Panc1 (cell line): ENCODE measurements around the gene EIF4G3. TPM values are rescaled to one million over a fixed set of nuclear protein-coding genes. Genes with fewer than 3 reads are reported as not detected.
"Not testable (repeated sequence)": the region's sequence is repeated elsewhere in the genome, so short reads cannot be mapped to it uniquely, and the experiment has no call there.

Source experiments
- ATAC-seq: fragments of 200-7000 bp; cut with Tn5 transposase; 2 replicates; pipeline ENCODE4 v1.9.1; 2020; ENCODE audit warnings: mild to moderate bottlenecking, moderate library complexity
- BruUV-seq: library from RNA; stranded (reverse); fragments of 400-500 nt; replicated peaks from 2 replicates; lab custom pipeline; 2021; lab: Mats Ljungman, UMichigan
- CTCF ChIA-PET: fragments of 300-600 bp; sonication (Branson Sonifier 250); formaldehyde crosslinking; loops from one replicate; lab custom pipeline; 2022; ENCODE audit warnings: antibody characterized with exemption; lab: Charles Lee
- POLR2A ChIA-PET: fragments of 300-600 bp; sonication (Branson Sonifier 250); formaldehyde crosslinking; loops from one replicate; lab custom pipeline; 2022; ENCODE audit warnings: antibody characterized with exemption; lab: Charles Lee
- DNase-seq: peaks from one replicate; pipeline ENCODE4 v3.0.0-alpha.2; 2010; ENCODE audit warnings: low read depth, low spot score
- H3K27ac ChIP-seq: 2 replicates; pipeline ENCODE4 v1.5.1; 2011; ENCODE audit warnings: mild to moderate bottlenecking, low read length, inconsistent platforms
- H3K27me3 ChIP-seq: fragments of 200-500 bp; sonication (Bioruptor generic); 2 replicates; pipeline ENCODE4 v1.6.0; 2014; ENCODE audit warnings: low read length, inconsistent platforms; ENCODE audit not compliant: control insufficient read depth, insufficient read depth
- H3K36me3 ChIP-seq: fragments of 200-500 bp; sonication (Bioruptor generic); 2 replicates; pipeline ENCODE4 v1.5.1; 2014; ENCODE audit warnings: inconsistent platforms, mild to moderate bottlenecking, low read length, moderate library complexity; ENCODE audit not compliant: control insufficient read depth, insufficient read depth
- H3K4me1 ChIP-seq: 2 replicates; pipeline ENCODE4 v1.5.1; 2011; ENCODE audit warnings: inconsistent platforms, mild to moderate bottlenecking, low read length, moderate library complexity; ENCODE audit not compliant: control insufficient read depth, insufficient read depth
- H3K4me3 ChIP-seq, 2 experiments: 2 replicates each; pipeline ENCODE4 v1.5.1; 2011 to 2012; ENCODE audit warnings: low read depth in 2 of 2, low read length in 2 of 2, mild to moderate bottlenecking in 2 of 2, inconsistent platforms in 1 of 2, moderate library complexity in 1 of 2
- H3K9me3 ChIP-seq: fragments of 200-500 bp; sonication (Bioruptor generic); 2 replicates; pipeline ENCODE4 v1.5.1; 2014; ENCODE audit warnings: low read depth, mild to moderate bottlenecking, inconsistent platforms, low read length, moderate library complexity; ENCODE audit not compliant: control insufficient read depth, insufficient read depth
- POLR2AphosphoS5 ChIP-seq: IDR thresholded peaks from 2 replicates; pipeline ENCODE4 v1.6.1; 2012; ENCODE audit warnings: mild to moderate bottlenecking, low read depth, low read length, moderate library complexity
- SIN3A ChIP-seq: IDR thresholded peaks from 2 replicates; pipeline ENCODE4 v1.6.1; 2012; ENCODE audit warnings: low read depth, mild to moderate bottlenecking, low read length, moderate library complexity, borderline replicate concordance; ENCODE audit not compliant: insufficient read depth
- TCF7L2 ChIP-seq: IDR thresholded peaks from 2 replicates; pipeline ENCODE4 v1.6.1; 2011; ENCODE audit warnings: mild to moderate bottlenecking, low read depth, low read length, inconsistent platforms
- in situ Hi-C: cut with HindIII; loops from 2 replicates; pipeline ENCODE4 v1.10.0; 2016; ENCODE audit warnings: low sequenced_read_pairs, low pct_unique_long_range_greater_than_20kb
- intact Hi-C: fragments of 100-400 bp; cut with micrococcal nuclease; formaldehyde crosslinking; loops from one replicate; pipeline ENCODE4 v1.10.0; 2022; ENCODE audit not compliant: unreplicated experiment
- total RNA-seq: library from RNA; stranded (reverse); gene quantifications from one replicate; pipeline ENCODE4 v1.2.1, GENCODE V29; 2021; ENCODE audit not compliant: unreplicated experiment
- TF ChIP-seq, protein P1 (sequence below): fragments of 450-650 bp; IDR thresholded peaks from 2 replicates; pipeline ENCODE4 v1.5.1; 2017; ENCODE audit warnings: mild to moderate bottlenecking
- TF ChIP-seq, protein P2 (sequence below), 2 experiments: IDR thresholded peaks; 2 replicates each; pipeline ENCODE4 v1.6.1; 2011 to 2012; ENCODE audit warnings: low read depth in 2 of 2, control low read depth in 1 of 2, low read length in 1 of 2, mild to moderate bottlenecking in 1 of 2, moderate library complexity in 1 of 2; ENCODE audit not compliant: insufficient read depth in 1 of 2

Gene EIF4G3
- total RNA-seq, 1 experiment from 2014 or later: 78.6 TPM

DNA sequence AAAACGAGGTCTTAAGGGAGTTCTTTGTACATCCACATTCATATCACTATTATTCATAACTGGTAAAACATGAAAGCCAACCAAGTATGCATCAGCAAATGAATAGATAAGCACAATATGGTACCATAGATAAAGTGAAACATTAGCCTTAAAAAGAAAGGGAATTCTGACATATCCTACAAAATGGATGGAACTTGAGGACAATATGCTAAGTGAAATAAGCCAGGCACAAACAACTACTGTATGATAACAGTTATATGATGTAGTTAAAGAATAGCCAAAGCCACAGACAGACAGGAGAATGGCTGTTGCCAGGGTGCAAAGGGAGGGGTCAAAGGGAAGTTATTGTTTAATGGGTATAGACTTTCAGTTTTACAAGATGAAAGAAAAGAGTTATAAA lies 148.9 kb downstream of the EIF4G3 start:
- Histone ChIP-seq H3K9me3 (no peaks in the 10 kb centered on the region), H3K4me1 (peaks cover 1% of the 10 kb centered on the region), H3K27ac (no peak overlapping the region), H3K27me3 (no peaks in the 10 kb centered on the region), H3K4me3 (no peak overlapping the region), H3K36me3 (no peaks in the 10 kb centered on the region)
- CTCF ChIA-PET: no interaction called here
- intact Hi-C loops (no loop called here), in situ Hi-C loops (no loop called here)
- ATAC-seq (no peak), DNase-seq (no peak)
- no peak for TF ChIP-seq POLR2AphosphoS5
- TF ChIP-seq TCF7L2: no peak
- TF ChIP-seq, protein P1, sequence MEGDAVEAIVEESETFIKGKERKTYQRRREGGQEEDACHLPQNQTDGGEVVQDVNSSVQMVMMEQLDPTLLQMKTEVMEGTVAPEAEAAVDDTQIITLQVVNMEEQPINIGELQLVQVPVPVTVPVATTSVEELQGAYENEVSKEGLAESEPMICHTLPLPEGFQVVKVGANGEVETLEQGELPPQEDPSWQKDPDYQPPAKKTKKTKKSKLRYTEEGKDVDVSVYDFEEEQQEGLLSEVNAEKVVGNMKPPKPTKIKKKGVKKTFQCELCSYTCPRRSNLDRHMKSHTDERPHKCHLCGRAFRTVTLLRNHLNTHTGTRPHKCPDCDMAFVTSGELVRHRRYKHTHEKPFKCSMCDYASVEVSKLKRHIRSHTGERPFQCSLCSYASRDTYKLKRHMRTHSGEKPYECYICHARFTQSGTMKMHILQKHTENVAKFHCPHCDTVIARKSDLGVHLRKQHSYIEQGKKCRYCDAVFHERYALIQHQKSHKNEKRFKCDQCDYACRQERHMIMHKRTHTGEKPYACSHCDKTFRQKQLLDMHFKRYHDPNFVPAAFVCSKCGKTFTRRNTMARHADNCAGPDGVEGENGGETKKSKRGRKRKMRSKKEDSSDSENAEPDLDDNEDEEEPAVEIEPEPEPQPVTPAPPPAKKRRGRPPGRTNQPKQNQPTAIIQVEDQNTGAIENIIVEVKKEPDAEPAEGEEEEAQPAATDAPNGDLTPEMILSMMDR: no peak
- TF ChIP-seq, protein P2, sequence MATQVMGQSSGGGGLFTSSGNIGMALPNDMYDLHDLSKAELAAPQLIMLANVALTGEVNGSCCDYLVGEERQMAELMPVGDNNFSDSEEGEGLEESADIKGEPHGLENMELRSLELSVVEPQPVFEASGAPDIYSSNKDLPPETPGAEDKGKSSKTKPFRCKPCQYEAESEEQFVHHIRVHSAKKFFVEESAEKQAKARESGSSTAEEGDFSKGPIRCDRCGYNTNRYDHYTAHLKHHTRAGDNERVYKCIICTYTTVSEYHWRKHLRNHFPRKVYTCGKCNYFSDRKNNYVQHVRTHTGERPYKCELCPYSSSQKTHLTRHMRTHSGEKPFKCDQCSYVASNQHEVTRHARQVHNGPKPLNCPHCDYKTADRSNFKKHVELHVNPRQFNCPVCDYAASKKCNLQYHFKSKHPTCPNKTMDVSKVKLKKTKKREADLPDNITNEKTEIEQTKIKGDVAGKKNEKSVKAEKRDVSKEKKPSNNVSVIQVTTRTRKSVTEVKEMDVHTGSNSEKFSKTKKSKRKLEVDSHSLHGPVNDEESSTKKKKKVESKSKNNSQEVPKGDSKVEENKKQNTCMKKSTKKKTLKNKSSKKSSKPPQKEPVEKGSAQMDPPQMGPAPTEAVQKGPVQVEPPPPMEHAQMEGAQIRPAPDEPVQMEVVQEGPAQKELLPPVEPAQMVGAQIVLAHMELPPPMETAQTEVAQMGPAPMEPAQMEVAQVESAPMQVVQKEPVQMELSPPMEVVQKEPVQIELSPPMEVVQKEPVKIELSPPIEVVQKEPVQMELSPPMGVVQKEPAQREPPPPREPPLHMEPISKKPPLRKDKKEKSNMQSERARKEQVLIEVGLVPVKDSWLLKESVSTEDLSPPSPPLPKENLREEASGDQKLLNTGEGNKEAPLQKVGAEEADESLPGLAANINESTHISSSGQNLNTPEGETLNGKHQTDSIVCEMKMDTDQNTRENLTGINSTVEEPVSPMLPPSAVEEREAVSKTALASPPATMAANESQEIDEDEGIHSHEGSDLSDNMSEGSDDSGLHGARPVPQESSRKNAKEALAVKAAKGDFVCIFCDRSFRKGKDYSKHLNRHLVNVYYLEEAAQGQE (IDR thresholded peaks at IDR 0.05; ENCODE audit: insufficient read depth in 1 of 2, low read depth in 2 of 2, low read length in 1 of 2): no peak
- TF ChIP-seq SIN3A: no peak
- BruUV-seq: no TSS peak
- POLR2A ChIA-PET: interaction anchor here (0.6 kb wide), 1 partner anchor 52 kb away, joined by 4 read pairs; no protein-coding TSS in a partner anchor

DNA sequence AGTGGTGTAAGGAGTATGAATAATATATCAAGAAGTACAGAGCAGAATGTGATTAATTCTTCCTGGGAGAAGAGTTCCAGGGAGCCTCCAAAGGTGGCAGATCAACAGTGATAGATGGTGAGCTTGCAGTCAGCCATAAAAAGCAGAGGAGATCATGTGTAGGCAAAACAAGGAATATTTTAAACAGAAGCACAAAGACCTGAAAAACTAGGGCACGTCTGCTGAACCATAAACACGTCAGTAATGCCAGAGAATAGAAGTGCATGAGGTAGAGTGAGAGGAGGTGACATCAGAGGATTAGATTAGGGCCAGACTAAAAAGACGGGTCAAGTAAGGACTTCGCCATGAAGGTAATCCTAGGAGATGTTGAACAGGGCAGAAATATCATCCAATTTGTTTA lies 151.8 kb downstream of the EIF4G3 start:
- ATAC-seq (no peak), DNase-seq (no peak)
- POLR2A ChIA-PET: no interaction called here
- in situ Hi-C loops (no loop called here), intact Hi-C loops (no loop called here)
- H3K4me1 ChIP-seq: peaks cover 20% of the 10 kb centered on the region
- H3K27ac ChIP-seq: 0 out of 2 replicates have a peak overlapping the region, but pooled peaks have one; percentile 20
- no peaks in the 10 kb centered on the region for H3K36me3 ChIP-seq
- no peaks in the 10 kb centered on the region for H3K27me3 ChIP-seq
- TF ChIP-seq, protein P1: no peak
- TF ChIP-seq POLR2AphosphoS5: no peak
- TF ChIP-seq, protein P2 (IDR thresholded peaks at IDR 0.05; ENCODE audit: insufficient read depth in 1 of 2, low read depth in 2 of 2, low read length in 1 of 2): no peak
- TF ChIP-seq TCF7L2: no peak
- no peak for TF ChIP-seq SIN3A
- no peaks in the 10 kb centered on the region for H3K9me3 ChIP-seq
- no TSS peak for BruUV-seq
- CTCF ChIA-PET: no interaction called here
- no peak overlapping the region for H3K4me3 ChIP-seq

DNA sequence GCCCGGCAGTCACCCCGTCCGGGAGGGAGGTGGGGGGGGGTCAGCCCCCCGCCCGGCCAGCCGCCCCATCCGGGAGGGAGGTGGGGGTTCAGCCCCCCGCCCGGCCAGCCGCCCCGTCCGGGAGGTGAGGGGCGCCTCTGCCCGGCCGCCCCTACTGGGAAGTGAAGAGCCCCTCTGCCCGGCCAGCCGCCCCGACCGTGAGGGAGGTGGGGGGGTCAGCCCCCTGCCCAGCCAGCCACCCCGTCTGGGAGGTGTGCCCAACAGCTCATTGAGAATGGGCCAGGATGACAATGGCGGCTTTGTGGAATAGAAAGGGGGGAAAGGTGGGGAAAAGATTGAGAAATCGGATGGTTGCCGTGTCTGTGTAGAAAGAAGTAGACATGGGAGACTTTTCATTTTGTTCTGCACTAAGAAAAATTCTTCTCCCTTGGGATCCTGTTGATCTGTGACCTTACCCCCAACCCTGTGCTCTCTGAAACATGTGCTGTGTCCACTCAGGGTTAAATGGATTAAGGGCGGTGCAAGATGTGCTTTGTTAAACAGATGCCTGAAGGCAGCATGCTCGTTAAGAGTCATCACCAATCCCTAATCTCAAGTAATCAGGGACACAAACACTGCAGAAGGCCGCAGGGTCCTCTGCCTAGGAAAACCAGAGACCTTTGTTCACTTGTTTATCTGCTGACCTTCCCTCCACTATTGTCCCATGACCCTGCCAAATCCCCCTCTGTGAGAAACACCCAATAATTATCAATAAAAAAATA lies 152.4 kb downstream of the EIF4G3 start:
- peaks cover 20% of the 10 kb centered on the region for H3K4me1 ChIP-seq
- ATAC-seq, DNase-seq, BruUV-seq, H3K27ac ChIP-seq, H3K27me3 ChIP-seq, in situ Hi-C loops, H3K4me3 ChIP-seq, POLR2A ChIA-PET, intact Hi-C loops, H3K36me3 ChIP-seq, CTCF ChIA-PET, H3K9me3 ChIP-seq: not testable (repeated sequence)
